Hepatocyte (in vitro differentiated cells): Measurements from ENCODE around the gene ABCA3. TPM values are rescaled to one million over a fixed set of nuclear protein-coding genes. Genes with fewer than 3 reads are reported as not detected.

Experiments
- DNase-seq: peaks from one replicate; pipeline ENCODE4 v3.0.0-alpha.2; 2016; ENCODE audit warnings: low spot score
- H2AFZ ChIP-seq: fragments of 200-600 bp; sonication (generic); 2 replicates; pipeline ENCODE4 v1.6.0; 2016; ENCODE audit warnings: antibody characterized with exemption, mild to moderate bottlenecking
- H3K27ac ChIP-seq: fragments of 200-600 bp; sonication (generic); 2 replicates; pipeline ENCODE4 v1.5.1; 2016; ENCODE audit warnings: mild to moderate bottlenecking
- H3K27me3 ChIP-seq: fragments of 200-600 bp; sonication (generic); 2 replicates; pipeline ENCODE4 v1.6.1; 2016
- H3K36me3 ChIP-seq: fragments of 200-600 bp; sonication (generic); replicated peaks from 2 replicates; pipeline ENCODE4 v1.5.1; 2016; ENCODE audit warnings: low read depth; ENCODE audit not compliant: insufficient read depth
- H3K4me1 ChIP-seq: fragments of 200-600 bp; sonication (generic); 2 replicates; pipeline ENCODE4 v1.5.1; 2016; ENCODE audit warnings: mild to moderate bottlenecking, moderate library complexity; ENCODE audit not compliant: insufficient read depth
- H3K4me2 ChIP-seq: fragments of 200-600 bp; sonication (generic); 2 replicates; pipeline ENCODE4 v1.6.0; 2016
- H3K4me3 ChIP-seq: fragments of 200-600 bp; sonication (generic); 2 replicates; pipeline ENCODE4 v1.5.1; 2016; ENCODE audit warnings: mild to moderate bottlenecking
- H3K79me2 ChIP-seq: fragments of 200-600 bp; sonication (generic); 2 replicates; pipeline ENCODE4 v1.6.0; 2017; ENCODE audit warnings: mild to moderate bottlenecking
- H3K9me2 ChIP-seq: fragments of 200-600 bp; sonication (generic); replicated peaks from 2 replicates; pipeline ENCODE4 v1.6.0; 2017; ENCODE audit warnings: mild to moderate bottlenecking; ENCODE audit not compliant: insufficient read depth
- H3K9me3 ChIP-seq: fragments of 200-600 bp; sonication (generic); 2 replicates; pipeline ENCODE4 v1.5.1; 2016; ENCODE audit warnings: low read depth, mild to moderate bottlenecking
- H4K20me1 ChIP-seq: fragments of 200-600 bp; sonication (generic); 2 replicates; pipeline ENCODE4 v1.6.0; 2016; ENCODE audit warnings: mild to moderate bottlenecking; ENCODE audit not compliant: insufficient read depth, poor library complexity, severe bottlenecking
- EZH2 ChIP-seq: fragments of 200-600 bp; sonication (generic); IDR thresholded peaks from 2 replicates; pipeline ENCODE4 v1.6.1; 2016; ENCODE audit warnings: antibody characterized with exemption, mild to moderate bottlenecking, borderline replicate concordance
- EZH2phosphoT487 ChIP-seq: fragments of 200-600 bp; sonication (generic); IDR thresholded peaks from one replicate; pipeline ENCODE4 v1.6.1; 2018; ENCODE audit warnings: antibody characterized with exemption, mild to moderate bottlenecking, low read depth, moderate library complexity; ENCODE audit not compliant: unreplicated experiment, severe bottlenecking
- WGBS: methylation state at CpG from one replicate; pipeline ENCODE4 v1.1.6; 2016; ENCODE audit warnings: low lambda C conversion rate; ENCODE audit errors: missing lambda C conversion rate; 5-methylcytosine and 5-hydroxymethylcytosine counted together
- polyA plus RNA-seq: library from polyadenylated mRNA; unstranded; fragments of >200 nt; fragmentation: Nextera tagmentation; extraction: Ambion mirVana; gene quantifications from 2 replicates; pipeline ENCODE4 v1.2.1, GENCODE V29; 2016
- total RNA-seq: library from RNA; depleted of rRNA; stranded (reverse); fragments of >200 nt; gene quantifications from 2 replicates; pipeline ENCODE4 v1.2.3, GENCODE V29; 2014
- TF ChIP-seq, protein P1 (sequence below): fragments of 200-600 bp; sonication (generic); IDR thresholded peaks from 2 replicates; pipeline ENCODE4 v1.5.1; 2016; ENCODE audit warnings: antibody characterized with exemption, mild to moderate bottlenecking; ENCODE audit not compliant: poor library complexity

Gene ABCA3
- total and polyA plus RNA-seq, 2 experiments from 2014 or later, result 0.94 to 1.8 TPM

DNA sequence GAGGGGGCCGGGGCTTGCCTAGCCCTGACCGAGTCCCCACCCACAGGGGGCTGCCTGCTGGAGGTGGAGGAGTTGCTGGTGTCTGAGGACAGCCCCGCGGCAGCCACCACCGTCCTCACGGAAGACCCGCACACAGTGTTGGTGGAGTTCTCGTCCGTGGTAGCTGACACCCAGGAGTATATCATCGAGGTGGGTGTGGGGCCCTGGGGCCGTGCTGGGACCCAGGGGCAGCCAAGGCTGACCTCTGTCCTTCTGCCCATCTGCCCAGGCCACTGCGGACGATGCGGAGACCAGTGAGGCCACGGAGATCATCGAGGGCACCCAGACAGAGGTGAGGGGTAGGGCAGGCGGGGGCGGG, 105.7 kb downstream of the ABCA3 start:
- no peak for DNase-seq
- peaks cover 16% of the 10 kb centered on the region for H3K4me1 ChIP-seq
- H3K79me2 ChIP-seq, result no peaks in the 10 kb centered on the region
- H3K27me3 ChIP-seq, result peaks cover 26% of the 10 kb centered on the region
- WGBS, result 95% methylated on average over 17 of the region's 18 CpGs
- no peak overlapping the region for H2AFZ ChIP-seq
- no peak overlapping the region for H3K4me2 ChIP-seq
- peaks cover 14% of the 10 kb centered on the region for H4K20me1 ChIP-seq
- no peak for TF ChIP-seq EZH2phosphoT487
- TF ChIP-seq, protein P1, sequence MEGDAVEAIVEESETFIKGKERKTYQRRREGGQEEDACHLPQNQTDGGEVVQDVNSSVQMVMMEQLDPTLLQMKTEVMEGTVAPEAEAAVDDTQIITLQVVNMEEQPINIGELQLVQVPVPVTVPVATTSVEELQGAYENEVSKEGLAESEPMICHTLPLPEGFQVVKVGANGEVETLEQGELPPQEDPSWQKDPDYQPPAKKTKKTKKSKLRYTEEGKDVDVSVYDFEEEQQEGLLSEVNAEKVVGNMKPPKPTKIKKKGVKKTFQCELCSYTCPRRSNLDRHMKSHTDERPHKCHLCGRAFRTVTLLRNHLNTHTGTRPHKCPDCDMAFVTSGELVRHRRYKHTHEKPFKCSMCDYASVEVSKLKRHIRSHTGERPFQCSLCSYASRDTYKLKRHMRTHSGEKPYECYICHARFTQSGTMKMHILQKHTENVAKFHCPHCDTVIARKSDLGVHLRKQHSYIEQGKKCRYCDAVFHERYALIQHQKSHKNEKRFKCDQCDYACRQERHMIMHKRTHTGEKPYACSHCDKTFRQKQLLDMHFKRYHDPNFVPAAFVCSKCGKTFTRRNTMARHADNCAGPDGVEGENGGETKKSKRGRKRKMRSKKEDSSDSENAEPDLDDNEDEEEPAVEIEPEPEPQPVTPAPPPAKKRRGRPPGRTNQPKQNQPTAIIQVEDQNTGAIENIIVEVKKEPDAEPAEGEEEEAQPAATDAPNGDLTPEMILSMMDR, result no peak
- no peak for TF ChIP-seq EZH2
- no peaks in the 10 kb centered on the region for H3K9me2 ChIP-seq
- no peaks in the 10 kb centered on the region for H3K9me3 ChIP-seq
- H3K27ac ChIP-seq, result no peak overlapping the region
- H3K36me3 ChIP-seq, result no peaks in the 10 kb centered on the region
- no peak overlapping the region for H3K4me3 ChIP-seq

DNA sequence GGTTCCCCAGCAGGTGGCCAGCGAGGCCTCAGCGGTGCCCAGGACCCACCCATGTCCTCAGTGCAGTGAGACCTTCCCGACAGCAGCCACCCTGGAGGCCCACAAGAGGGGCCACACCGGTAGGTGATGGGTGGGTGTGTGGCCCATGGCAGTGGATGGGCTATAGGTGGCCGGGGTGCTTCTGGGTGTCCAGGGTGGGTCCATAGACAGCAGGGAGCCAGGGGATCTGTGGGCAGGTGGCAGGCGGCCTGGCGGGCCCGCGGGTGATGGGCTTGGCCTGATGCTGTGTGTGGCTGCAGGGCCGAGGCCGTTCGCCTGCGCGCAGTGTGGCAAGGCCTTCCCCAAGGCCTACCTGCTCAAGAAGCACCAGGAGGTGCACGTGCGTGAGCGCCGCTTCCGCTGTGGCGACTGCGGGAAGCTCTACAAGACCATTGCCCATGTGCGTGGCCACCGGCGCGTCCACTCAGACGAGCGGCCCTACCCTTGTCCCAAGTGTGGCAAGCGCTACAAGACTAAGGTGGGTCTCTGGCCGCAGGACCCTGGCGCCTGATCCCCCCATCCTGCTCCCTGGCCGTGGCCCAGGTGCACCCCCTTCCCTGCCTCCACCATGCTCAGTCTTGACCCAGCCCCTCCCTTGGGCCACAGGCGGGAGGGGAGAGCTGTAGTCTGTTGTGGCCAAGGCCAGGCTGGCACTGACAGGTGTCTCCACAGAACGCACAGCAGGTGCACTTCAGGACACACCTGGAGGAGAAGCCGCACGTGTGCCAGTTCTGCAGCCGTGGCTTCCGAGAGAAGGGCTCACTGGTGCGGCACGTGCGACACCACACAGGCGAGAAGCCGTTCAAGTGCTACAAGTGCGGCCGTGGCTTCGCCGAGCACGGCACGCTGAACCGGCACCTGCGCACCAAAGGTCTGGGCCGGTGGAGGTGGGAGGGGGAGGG, 106.4 kb downstream of the ABCA3 start:
- no peak overlapping the region for H2AFZ ChIP-seq
- H3K4me2 ChIP-seq, result no peak overlapping the region
- H3K9me2 ChIP-seq, result no peaks in the 10 kb centered on the region
- no peak overlapping the region for H3K27ac ChIP-seq
- DNase-seq, result no peak
- H3K4me3 ChIP-seq, result no peak overlapping the region
- peaks cover 14% of the 10 kb centered on the region for H4K20me1 ChIP-seq
- H3K36me3 ChIP-seq, result no peaks in the 10 kb centered on the region
- peaks cover 16% of the 10 kb centered on the region for H3K4me1 ChIP-seq
- peaks cover 26% of the 10 kb centered on the region for H3K27me3 ChIP-seq
- no peaks in the 10 kb centered on the region for H3K9me3 ChIP-seq
- no peak for TF ChIP-seq EZH2
- TF ChIP-seq EZH2phosphoT487, result no peak
- TF ChIP-seq, protein P1, result no peak
- no peaks in the 10 kb centered on the region for H3K79me2 ChIP-seq
- WGBS, result 98% methylated on average over 43 of the region's 51 CpGs

DNA sequence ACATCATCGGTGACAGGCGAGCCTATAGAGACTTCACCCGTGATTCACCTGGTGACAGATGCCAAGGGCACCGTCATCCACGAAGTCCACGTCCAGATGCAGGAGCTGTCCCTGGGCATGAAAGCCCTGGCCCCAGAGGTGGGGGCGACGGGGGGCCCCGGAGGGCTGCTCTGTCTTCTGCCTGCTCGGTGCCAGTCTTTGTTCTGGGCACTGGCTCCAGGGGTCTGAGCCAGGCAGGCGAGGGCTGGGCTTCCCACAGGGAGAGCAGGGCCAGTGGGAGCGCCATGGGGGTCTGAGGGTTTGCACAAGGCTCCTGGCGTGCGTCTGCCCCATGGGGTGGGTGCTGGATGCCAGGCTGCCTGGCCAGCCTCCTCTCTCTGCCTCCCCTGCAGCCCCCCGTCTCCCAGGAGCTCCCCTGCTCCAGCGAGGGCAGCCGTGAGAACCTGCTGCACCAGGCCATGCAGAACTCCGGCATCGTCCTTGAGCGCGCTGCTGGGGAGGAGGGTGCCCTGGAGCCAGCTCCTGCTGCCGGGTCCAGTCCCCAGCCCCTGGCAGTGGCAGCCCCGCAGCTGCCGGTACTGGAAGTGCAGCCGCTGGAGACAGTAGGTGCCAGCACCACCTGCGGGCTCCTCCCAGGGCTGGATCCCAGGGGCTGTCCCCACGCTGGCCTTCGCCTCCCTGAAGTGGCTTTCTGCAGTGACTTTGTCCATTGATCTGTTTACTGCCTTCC, 107.3 kb downstream of the ABCA3 start:
- Histone ChIP-seq H3K27ac (no peak overlapping the region), H2AFZ (no peak overlapping the region), H3K79me2 (no peaks in the 10 kb centered on the region), H3K27me3 (peaks cover 26% of the 10 kb centered on the region), H3K4me2 (no peak overlapping the region), H4K20me1 (peaks cover 14% of the 10 kb centered on the region), H3K36me3 (no peaks in the 10 kb centered on the region), H3K4me3 (no peak overlapping the region), H3K4me1 (peaks cover 16% of the 10 kb centered on the region), H3K9me2 (no peaks in the 10 kb centered on the region), H3K9me3 (no peaks in the 10 kb centered on the region)
- no peak for DNase-seq
- 97% methylated on average over 26 of the region's 28 CpGs for WGBS
- TF ChIP-seq, protein P1, result no peak
- no peak for TF ChIP-seq EZH2phosphoT487
